ENCODE measurements around the gene TNFSF4.

Gene TNFSF4

DNA sequence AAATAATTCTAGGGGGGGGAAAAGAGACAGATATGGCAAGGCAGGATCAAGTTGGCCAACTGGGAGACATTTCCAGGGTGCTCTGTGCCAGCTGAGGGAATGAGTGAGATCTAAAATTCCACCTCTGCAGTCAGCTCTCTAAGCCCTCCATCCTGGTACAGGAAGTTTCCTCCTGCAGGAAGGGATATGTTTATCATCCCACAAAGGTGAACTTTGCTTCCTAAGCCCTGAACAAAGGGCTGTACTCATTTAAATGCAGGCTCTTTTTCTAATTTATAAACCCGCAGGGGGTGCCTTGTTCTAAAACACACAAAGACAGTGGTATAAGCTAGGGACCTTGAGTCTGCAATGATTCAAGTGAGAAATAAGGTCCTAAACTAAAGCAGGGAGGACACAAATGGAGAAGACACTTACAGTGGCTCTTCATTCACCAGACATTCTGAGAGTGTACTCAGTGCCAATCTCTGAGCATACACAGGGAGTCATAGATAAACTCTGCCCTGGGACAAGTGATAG, 3.6 kb upstream of the TNFSF4 start:
- H3K4me3 ChIP-seq (replicated peaks; ENCODE audit: low read depth, low read length): no peak overlapping the region
- no peak for DNase-seq (ENCODE audit: extremely low read depth, low read depth)
- TF ChIP-seq, protein P1, sequence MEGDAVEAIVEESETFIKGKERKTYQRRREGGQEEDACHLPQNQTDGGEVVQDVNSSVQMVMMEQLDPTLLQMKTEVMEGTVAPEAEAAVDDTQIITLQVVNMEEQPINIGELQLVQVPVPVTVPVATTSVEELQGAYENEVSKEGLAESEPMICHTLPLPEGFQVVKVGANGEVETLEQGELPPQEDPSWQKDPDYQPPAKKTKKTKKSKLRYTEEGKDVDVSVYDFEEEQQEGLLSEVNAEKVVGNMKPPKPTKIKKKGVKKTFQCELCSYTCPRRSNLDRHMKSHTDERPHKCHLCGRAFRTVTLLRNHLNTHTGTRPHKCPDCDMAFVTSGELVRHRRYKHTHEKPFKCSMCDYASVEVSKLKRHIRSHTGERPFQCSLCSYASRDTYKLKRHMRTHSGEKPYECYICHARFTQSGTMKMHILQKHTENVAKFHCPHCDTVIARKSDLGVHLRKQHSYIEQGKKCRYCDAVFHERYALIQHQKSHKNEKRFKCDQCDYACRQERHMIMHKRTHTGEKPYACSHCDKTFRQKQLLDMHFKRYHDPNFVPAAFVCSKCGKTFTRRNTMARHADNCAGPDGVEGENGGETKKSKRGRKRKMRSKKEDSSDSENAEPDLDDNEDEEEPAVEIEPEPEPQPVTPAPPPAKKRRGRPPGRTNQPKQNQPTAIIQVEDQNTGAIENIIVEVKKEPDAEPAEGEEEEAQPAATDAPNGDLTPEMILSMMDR (IDR thresholded peaks at IDR 0.05; ENCODE audit: low read depth, low read length, missing control alignments): no peak

DNA sequence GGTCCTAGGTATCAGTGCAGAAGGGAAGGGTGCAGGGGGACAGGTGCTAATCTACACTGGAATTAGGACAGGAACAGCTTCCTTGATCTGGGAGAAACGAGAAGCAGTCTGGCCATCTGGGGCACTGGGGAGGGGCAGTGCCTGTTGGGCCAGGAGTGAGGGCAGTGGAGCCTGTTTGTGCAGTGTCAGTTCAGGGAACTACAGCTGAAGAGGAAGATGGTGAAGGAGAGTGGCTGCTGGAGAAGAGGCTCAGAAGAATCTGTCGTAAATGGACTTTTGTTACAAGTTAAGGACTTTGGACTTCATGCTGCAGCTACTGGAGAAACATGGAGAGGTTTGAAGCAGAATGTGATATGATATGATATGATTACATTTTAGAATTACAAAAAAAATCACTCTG, 3.2 kb upstream of the TNFSF4 start:
- TF ChIP-seq, protein P1 (IDR thresholded peaks at IDR 0.05; ENCODE audit: low read depth, low read length, missing control alignments): no peak
- H3K4me3 ChIP-seq (replicated peaks; ENCODE audit: low read depth, low read length): no peak overlapping the region
- DNase-seq (ENCODE audit: extremely low read depth, low read depth): no peak

DNA sequence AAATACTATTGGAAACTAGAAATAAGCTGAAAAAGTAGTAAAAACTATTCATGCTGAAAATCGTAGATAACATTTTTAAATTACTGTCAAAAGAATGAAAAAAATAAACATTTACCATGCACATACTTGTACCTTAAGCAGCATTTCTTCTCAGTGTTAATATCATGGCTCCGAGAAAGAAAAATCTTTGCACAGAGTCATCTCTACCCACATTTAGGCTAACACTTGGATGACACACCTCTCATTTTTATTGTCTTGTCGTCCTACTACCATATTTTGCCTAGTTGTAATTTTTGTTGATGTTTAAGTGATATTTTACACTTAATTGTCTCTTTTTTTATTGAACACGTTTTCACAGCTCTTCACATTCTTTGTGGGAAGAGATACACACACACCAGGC, 1.7 kb upstream of the TNFSF4 start:
- TF ChIP-seq, protein P1 (IDR thresholded peaks at IDR 0.05; ENCODE audit: low read depth, low read length, missing control alignments): no peak
- DNase-seq (ENCODE audit: extremely low read depth, low read depth): no peak
- no peak overlapping the region for H3K4me3 ChIP-seq (replicated peaks; ENCODE audit: low read depth, low read length)

DNA sequence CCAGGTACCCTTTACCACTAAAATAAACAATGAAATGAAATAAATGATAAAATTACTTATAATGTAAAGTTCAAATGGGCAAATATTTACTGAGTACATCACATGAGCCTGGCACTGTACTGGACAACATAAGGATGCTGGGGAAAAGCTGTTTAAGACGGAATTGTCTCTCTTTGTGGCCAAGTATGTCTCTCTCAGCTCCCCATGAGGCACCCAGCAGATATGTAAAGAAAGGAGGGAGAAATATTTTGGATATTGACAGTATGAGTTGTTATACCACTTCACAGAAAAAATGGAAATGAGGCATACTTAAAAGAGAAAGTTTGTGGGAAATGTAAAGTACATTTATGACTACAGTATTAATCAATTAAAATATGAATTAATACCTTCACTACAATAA, 1.0 kb upstream of the TNFSF4 start:
- H3K4me3 ChIP-seq (replicated peaks; ENCODE audit: low read depth, low read length): no peak overlapping the region
- no peak for DNase-seq (ENCODE audit: extremely low read depth, low read depth)
- TF ChIP-seq, protein P1 (IDR thresholded peaks at IDR 0.05; ENCODE audit: low read depth, low read length, missing control alignments): no peak

DNA sequence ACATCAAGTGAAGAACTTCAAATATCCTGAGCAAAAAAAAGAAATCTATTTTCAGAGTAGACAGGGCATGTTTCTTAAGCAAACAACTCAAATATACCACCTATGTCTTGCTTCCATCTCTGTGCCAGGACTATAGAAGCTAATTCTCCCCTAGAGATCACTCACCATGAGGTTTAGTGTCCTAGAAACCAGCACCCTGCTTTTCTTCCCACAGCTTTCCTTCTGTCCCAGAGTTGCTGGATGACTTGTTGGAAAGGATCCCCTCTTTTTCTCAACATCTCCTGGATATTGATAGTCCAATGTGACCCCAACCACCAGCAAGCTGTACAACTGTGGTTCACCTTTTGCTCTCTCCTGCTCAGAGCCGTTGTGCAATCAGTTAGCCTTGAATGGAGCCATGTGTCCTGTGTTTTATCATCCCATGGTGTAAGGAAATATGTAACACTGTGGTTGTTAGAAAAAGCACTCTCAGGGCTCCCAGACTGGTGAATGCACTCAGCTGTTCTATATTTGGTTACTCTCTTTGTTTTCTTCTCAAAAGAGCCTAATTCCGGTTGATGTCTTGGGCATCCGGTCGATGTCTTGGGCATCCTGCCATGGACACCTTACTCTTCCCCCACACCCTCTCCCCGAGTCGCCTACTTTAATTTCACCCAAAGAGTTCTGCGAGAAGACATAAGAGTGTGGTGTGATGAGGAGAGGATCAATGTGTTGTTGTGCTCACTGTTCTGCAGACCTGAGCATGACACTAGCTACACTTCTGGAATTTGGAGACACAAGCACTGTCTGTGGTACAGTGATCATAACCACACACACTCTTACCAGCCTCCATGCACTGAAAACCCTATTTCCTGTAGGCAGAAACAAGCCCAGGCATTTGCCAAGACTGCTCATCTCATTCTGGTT, 1.7 kb downstream of the TNFSF4 start:
- no peak overlapping the region for H3K4me3 ChIP-seq (replicated peaks; ENCODE audit: low read depth, low read length)
- TF ChIP-seq, protein P1 (IDR thresholded peaks at IDR 0.05; ENCODE audit: low read depth, low read length, missing control alignments): no peak
- no peak for DNase-seq (ENCODE audit: extremely low read depth, low read depth)

DNA sequence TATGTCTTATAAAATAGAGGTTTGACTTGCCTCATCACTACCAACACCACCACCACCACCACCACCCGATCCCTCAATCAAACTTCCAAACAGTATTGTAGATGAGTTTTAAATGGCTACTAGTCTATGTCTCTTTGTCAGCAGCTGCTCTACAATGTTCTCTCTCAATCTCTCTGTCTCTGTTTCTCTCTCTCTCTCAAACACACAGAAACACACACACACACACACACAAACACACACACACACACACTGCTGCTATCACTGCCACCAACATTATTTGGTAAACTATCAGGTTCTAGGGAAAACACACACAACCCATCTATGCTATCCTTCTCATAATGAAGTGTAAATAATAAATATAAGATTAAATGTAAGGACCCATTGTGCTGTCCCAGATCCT, 2.4 kb downstream of the TNFSF4 start:
- TF ChIP-seq, protein P1 (IDR thresholded peaks at IDR 0.05; ENCODE audit: low read depth, low read length, missing control alignments): no peak
- no peak for DNase-seq (ENCODE audit: extremely low read depth, low read depth)
- H3K4me3 ChIP-seq (replicated peaks; ENCODE audit: low read depth, low read length): no peak overlapping the region

Data from HFF-Myc (cell line).